ENCODE measurements around the gene MAP3K7CL. TPM values are rescaled to one million over a fixed set of nuclear protein-coding genes. Genes with fewer than 3 reads are reported as not detected.
A peak's percentile ranks its signal among the peaks of the same experiment; 100 is the strongest.
"Not testable (repeated sequence)": the region's sequence is repeated elsewhere in the genome, so short reads cannot be mapped to it uniquely, and the experiment has no call there.

MAP3K7CL gene
- total and polyA plus RNA-seq, 2 experiments from 2014 or later, result 0.12 TPM; not detected in 1

DNA sequence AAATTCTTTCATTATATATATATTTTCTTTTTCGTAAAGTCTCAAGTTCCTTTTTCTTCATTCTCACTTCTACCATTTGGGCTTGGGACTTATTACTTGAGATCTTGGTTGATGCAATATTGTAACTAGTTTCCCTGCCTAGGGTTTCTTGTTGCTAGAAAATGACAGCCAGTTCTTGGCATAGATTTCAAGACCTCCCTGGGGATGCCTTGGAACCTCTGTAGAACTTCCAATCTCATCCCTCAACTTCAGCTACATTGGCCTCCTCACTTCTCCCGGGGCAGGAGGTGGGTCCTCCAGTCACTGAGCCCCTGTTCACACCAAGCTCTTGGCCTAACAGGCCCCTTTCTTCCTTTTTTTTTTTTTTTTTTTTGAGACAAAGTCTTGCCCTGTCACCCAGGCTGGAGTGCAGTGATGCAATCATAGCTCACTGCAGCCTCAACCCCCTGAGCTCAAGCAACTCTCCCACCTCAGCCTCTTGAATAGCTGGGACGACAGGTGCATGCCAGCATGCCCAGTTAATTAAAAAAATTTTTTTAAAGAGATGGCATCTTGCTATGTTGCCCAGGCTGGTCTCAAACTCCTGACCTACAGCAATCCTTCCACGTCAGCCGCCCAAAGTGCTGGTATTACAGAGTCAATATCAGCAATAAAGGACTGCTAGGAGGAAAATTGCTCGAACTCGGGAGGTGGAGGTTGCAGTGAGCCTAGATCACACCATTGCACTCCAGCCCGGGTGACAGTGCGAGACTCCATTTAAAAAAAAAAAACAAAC lies 33.1 kb downstream of the MAP3K7CL start:
- no peaks in the 10 kb centered on the region for H3K27me3 ChIP-seq
- no peaks in the 10 kb centered on the region for H3K36me3 ChIP-seq
- TF ChIP-seq CTCF (IDR thresholded peaks at IDR 0.05; ENCODE audit: low read depth, low read length), result no peak
- no peaks in the 10 kb centered on the region for H3K9me3 ChIP-seq (ENCODE audit: low read depth)
- no peak overlapping the region for H3K27ac ChIP-seq
- DNase-seq (ENCODE audit: low read depth in 1 of 2, low spot score in 1 of 2), result peak in 1 of 2 donors; percentile 70
- no peak overlapping the region for H3K4me3 ChIP-seq
- no peaks in the 10 kb centered on the region for H3K4me1 ChIP-seq (ENCODE audit: low read depth)

GRCh38 chr21:29164323-29164942 lies 34.0 kb downstream of the MAP3K7CL start:
- DNase-seq (ENCODE audit: low read depth in 1 of 2, low spot score in 1 of 2), result peak; percentile 52 to 90
- Histone ChIP-seq H3K4me3 (no peak overlapping the region), H3K4me1 (ENCODE audit: low read depth) (no peaks in the 10 kb centered on the region), H3K36me3 (no peaks in the 10 kb centered on the region), H3K27ac (no peak overlapping the region), H3K9me3 (ENCODE audit: low read depth) (no peaks in the 10 kb centered on the region), H3K27me3 (no peaks in the 10 kb centered on the region)
- TF ChIP-seq CTCF (IDR thresholded peaks at IDR 0.05; ENCODE audit: low read depth, low read length), result peak; percentile 79

DNA sequence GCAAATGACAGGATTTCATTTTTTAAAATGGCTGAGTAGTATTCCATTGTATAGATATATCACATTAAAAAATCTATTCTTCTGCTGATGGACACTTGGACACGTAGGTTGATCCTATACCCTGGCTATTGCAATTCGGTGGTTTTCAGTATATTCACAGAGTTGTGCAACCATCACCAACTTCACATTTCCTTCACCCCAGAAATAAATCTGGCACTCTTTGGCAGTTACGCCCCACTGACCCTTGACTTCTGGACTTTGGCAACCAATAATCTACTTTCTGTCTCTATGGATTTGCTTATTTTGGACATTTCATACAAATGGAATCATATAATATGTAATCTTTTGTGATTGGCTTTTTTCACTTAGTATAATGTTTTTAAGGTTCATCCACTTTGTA lies 35.9 kb downstream of the MAP3K7CL start:
- Histone ChIP-seq H3K36me3 (no peaks in the 10 kb centered on the region), H3K9me3 (ENCODE audit: low read depth) (no peaks in the 10 kb centered on the region), H3K4me1 (ENCODE audit: low read depth) (no peaks in the 10 kb centered on the region), H3K27me3 (no peaks in the 10 kb centered on the region), H3K27ac (no peak overlapping the region), H3K4me3 (no peak overlapping the region)
- DNase-seq (ENCODE audit: low read depth in 1 of 2, low spot score in 1 of 2), result no peak
- no peak for TF ChIP-seq CTCF (IDR thresholded peaks at IDR 0.05; ENCODE audit: low read depth, low read length)

DNA sequence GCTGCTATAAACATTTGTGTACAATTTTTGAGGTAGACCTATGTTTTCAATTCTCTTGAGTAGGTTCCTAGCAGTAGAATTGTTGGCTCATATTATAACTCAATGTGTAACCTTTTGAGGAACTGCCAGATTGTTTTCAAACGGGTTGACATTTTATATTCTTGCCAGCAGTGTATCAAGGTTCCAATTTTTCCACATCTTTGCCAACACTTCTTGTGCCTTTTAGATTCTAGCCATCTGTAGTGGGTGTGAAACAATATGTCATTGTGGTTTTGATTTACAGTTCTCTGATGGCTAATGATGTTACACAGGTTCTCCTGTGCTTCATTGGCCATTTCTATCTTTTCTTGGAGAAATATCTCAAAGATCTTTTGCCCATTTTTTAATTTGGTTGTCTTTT lies 36.4 kb downstream of the MAP3K7CL start:
- H3K4me1 ChIP-seq (ENCODE audit: low read depth), result no peaks in the 10 kb centered on the region
- no peaks in the 10 kb centered on the region for H3K9me3 ChIP-seq (ENCODE audit: low read depth)
- no peak for DNase-seq (ENCODE audit: low read depth in 1 of 2, low spot score in 1 of 2)
- no peaks in the 10 kb centered on the region for H3K36me3 ChIP-seq
- no peaks in the 10 kb centered on the region for H3K27me3 ChIP-seq
- H3K27ac ChIP-seq, result no peak overlapping the region
- no peak for TF ChIP-seq CTCF (IDR thresholded peaks at IDR 0.05; ENCODE audit: low read depth, low read length)
- no peak overlapping the region for H3K4me3 ChIP-seq

DNA sequence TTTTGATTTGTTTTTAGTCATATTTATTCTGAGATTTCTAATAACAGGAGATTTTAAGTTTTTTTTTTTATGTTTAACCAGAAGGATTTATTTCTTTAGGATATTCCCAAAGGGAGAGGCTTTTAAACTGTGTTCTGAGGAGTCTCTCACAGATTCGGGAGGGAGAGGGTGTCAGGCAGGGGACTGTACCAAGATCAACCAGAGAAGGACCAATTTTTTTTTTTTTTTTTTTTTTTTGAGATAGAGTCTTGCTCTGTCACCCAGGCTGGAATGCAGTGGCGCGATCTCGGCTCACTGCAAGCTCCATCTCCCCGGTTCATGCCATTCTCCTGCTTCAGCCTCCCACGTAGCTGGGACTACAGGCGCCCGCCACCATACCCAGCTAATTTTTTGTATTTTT lies 37.0 kb downstream of the MAP3K7CL start:
- not testable (repeated sequence) for H3K4me1 ChIP-seq (ENCODE audit: low read depth); H3K36me3 ChIP-seq

GRCh38 chr21:29168891-29169315 lies 38.5 kb downstream of the MAP3K7CL start:
- no peak for TF ChIP-seq CTCF (IDR thresholded peaks at IDR 0.05; ENCODE audit: low read depth, low read length)
- H3K4me3 ChIP-seq, result no peak overlapping the region
- H3K27me3 ChIP-seq, result no peaks in the 10 kb centered on the region
- no peak for DNase-seq (ENCODE audit: low read depth in 1 of 2, low spot score in 1 of 2)
- no peaks in the 10 kb centered on the region for H3K36me3 ChIP-seq
- H3K27ac ChIP-seq, result no peak overlapping the region
- no peaks in the 10 kb centered on the region for H3K4me1 ChIP-seq (ENCODE audit: low read depth)
- H3K9me3 ChIP-seq (ENCODE audit: low read depth), result no peaks in the 10 kb centered on the region

More for the DNA sequence above, 37.0 kb downstream of the MAP3K7CL start:
- not testable (repeated sequence) for H3K9me3 ChIP-seq (ENCODE audit: low read depth); H3K27ac ChIP-seq; H3K4me3 ChIP-seq; DNase-seq (ENCODE audit: low read depth in 1 of 2, low spot score in 1 of 2); H3K27me3 ChIP-seq
